Skeletal muscle satellite cell (primary cell): ENCODE data around the gene FER.
"Not testable (repeated sequence)": the region's sequence is repeated elsewhere in the genome, so short reads cannot be mapped to it uniquely, and the experiment has no call there.

Experiments used
- H3K27me3 ChIP-seq: 2 replicates; pipeline ENCODE4 v1.7.0; 2013; ENCODE audit warnings: low read length; ENCODE audit not compliant: control insufficient read depth, insufficient read depth
- H3K36me3 ChIP-seq: 2 replicates; pipeline ENCODE4 v1.7.0; 2013; ENCODE audit warnings: mild to moderate bottlenecking, control low read depth, low read length; ENCODE audit not compliant: insufficient read depth
- H3K4me1 ChIP-seq: 2 replicates; pipeline ENCODE4 v1.7.0; 2013; ENCODE audit warnings: low read length; ENCODE audit not compliant: control insufficient read depth, insufficient read depth
- H3K4me2 ChIP-seq: 2 replicates; pipeline ENCODE4 v1.7.0; 2013; ENCODE audit warnings: mild to moderate bottlenecking, low read length
- H3K4me3 ChIP-seq: 2 replicates; pipeline ENCODE4 v1.7.0; 2013; ENCODE audit warnings: low read length
- H3K9ac ChIP-seq: 2 replicates; pipeline ENCODE4 v1.7.0; 2013; ENCODE audit warnings: mild to moderate bottlenecking, low read depth, low read length, moderate library complexity
- H3K9me3 ChIP-seq: replicated peaks from 2 replicates; pipeline ENCODE4 v1.7.0; 2013; ENCODE audit warnings: mild to moderate bottlenecking, control low read depth, low read length

FER gene

DNA sequence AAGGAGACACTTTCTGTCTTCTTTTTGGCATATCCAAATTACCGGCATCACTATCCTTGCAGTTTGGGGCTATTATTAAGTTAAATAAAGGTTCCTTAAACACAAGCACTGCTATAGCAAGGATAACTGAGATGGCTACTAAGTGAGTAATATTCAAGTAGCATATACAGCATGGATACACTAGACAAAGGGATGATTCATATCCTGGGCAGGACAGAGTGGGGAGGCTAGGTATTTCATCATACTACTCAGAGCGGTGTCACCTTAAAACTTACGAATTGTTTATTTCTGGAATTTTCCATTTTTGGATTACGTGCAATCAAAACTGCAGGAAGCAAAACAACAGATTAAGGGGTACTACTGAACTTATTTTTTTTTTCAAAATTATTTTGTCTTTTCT, 54.1 kb downstream of the FER start:
- Histone ChIP-seq H3K4me2 (peak overlapping the region; percentile 70), H3K36me3 (no peaks in the 10 kb centered on the region), H3K27me3 (no peaks in the 10 kb centered on the region), H3K4me3 (peak overlapping the region; percentile 17), H3K4me1 (peaks cover 38% of the 10 kb centered on the region), H3K9ac (peak overlapping the region; percentile 40), H3K9me3 (no peaks in the 10 kb centered on the region)

DNA sequence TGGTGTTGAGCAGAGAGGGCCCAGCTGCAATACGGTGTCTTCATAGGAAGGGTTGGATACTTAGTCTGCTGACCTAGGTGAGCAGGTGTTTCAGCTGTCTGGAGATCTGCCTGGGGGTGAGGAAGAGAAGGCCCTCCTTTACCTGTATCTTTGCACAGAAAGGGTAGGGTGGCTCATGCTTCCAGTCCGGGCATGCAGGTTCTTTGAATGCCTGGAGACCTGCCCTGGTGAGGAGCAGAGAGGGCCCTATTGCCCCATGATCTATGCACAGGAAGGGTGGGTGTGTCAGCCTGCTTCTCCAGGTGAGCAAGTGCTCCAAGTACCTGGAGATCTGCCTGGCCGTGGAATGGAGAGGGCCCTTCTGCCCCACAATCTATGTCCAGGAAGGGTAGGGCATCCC, 63.0 kb downstream of the FER start:
- no peak overlapping the region for H3K9ac ChIP-seq
- H3K4me1 ChIP-seq = peaks cover 2% of the 10 kb centered on the region
- H3K27me3 ChIP-seq = no peaks in the 10 kb centered on the region
- H3K4me3 ChIP-seq = no peak overlapping the region
- H3K9me3 ChIP-seq = no peaks in the 10 kb centered on the region
- no peaks in the 10 kb centered on the region for H3K36me3 ChIP-seq
- no peak overlapping the region for H3K4me2 ChIP-seq

GRCh38 chr5:108813673-108814072, 66.0 kb downstream of the FER start:
- H3K4me3 ChIP-seq = no peak overlapping the region
- H3K27me3 ChIP-seq = no peaks in the 10 kb centered on the region
- no peak overlapping the region for H3K4me2 ChIP-seq
- peaks cover 4% of the 10 kb centered on the region for H3K4me1 ChIP-seq
- H3K36me3 ChIP-seq = no peaks in the 10 kb centered on the region
- no peak overlapping the region for H3K9ac ChIP-seq
- H3K9me3 ChIP-seq = no peaks in the 10 kb centered on the region

GRCh38 chr5:108814551-108814950, 66.9 kb downstream of the FER start:
- Histone ChIP-seq H3K4me2 (no peak overlapping the region), H3K27me3 (no peaks in the 10 kb centered on the region), H3K4me1 (peaks cover 4% of the 10 kb centered on the region), H3K9ac (no peak overlapping the region), H3K36me3 (no peaks in the 10 kb centered on the region), H3K9me3 (no peaks in the 10 kb centered on the region), H3K4me3 (no peak overlapping the region)

DNA sequence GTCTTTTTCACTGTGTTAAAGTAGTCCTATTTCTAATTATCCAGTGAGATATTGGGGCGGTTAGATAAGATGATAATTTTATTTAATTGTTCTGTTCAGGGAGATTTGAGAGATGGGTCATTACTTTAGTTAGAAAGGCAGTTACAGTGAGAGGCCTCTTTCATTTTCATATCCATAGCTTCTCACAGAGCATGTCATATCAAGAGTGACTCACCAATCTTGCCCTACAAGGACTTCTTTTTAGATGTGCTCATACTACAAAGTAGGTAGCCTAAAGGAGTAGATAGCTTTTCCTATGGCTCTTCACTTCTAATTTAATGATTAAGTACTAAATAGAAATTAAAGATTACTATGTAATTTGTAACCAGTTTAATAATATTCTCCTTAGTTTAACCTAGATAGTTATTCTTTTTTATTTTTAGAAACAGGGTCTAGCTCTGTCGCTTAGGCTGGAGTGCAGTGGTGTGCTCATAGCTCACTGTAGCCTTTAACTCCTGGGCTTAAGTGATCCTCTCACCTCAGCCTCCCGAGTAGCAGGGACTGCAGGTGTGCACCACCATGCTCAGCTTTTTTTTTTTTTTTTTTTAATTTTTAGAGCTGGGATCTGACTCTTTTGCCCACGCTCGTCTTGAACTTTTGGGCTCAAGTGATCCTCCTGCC, 71.0 kb downstream of the FER start:
- H3K9ac ChIP-seq = no peak overlapping the region
- peaks cover 2% of the 10 kb centered on the region for H3K4me1 ChIP-seq
- H3K4me2 ChIP-seq = no peak overlapping the region

DNA sequence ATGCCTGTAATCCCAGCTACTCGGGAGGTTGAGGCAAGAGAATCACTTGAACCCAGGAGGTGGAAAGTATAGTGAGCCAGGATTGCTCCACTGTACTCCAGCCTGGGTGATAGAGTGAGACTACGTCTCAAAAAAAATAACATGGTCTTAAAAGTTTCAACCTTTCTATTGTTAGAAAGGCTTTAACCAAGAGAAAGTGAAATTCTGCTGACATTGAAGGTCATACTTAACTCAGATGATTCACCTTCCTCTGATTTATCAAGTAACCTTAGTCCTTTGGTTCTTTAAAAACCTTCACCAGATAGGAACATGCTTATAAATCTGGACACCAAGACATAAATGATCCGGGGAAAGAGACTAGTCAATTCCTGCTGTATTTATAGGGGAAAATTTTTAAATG, 73.3 kb downstream of the FER start:
- Histone ChIP-seq H3K9ac (no peak overlapping the region), H3K9me3 (no peaks in the 10 kb centered on the region)

More for the DNA sequence above, 71.0 kb downstream of the FER start:
- H3K27me3 ChIP-seq = no peaks in the 10 kb centered on the region
- no peaks in the 10 kb centered on the region for H3K36me3 ChIP-seq
- no peak overlapping the region for H3K4me3 ChIP-seq
- no peaks in the 10 kb centered on the region for H3K9me3 ChIP-seq

GRCh38 chr5:108822211-108822947, 74.7 kb downstream of the FER start:
- no peak overlapping the region for H3K9ac ChIP-seq
- peaks cover 2% of the 10 kb centered on the region for H3K4me1 ChIP-seq
- H3K4me2 ChIP-seq = no peak overlapping the region
- no peaks in the 10 kb centered on the region for H3K27me3 ChIP-seq
- H3K4me3 ChIP-seq = no peak overlapping the region
- H3K9me3 ChIP-seq = no peaks in the 10 kb centered on the region
- H3K36me3 ChIP-seq = no peaks in the 10 kb centered on the region

More for the DNA sequence above, 73.3 kb downstream of the FER start:
- Histone ChIP-seq H3K36me3 (no peaks in the 10 kb centered on the region), H3K27me3 (no peaks in the 10 kb centered on the region), H3K4me1 (peaks cover 2% of the 10 kb centered on the region), H3K4me2 (no peak overlapping the region), H3K4me3 (no peak overlapping the region)

DNA sequence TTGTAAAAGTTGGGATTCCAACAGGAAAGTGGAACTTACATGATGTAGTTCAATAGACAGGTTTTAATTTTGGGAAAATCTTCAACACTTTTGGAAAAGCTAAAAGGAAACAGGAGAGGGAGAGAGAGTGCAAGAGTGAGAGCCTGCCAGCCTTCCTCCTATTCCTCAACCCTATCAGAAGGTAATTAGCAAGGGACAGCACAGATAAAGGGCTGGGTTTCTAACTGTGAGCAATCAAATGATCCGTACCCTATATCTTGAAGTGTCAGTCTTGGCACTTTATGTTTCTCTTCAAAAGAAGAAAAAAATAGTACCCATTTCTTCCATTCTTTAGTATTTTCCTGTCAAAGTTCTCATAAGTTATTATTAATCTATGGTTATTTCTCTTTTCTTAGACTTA, 79.4 kb downstream of the FER start:
- no peak overlapping the region for H3K4me3 ChIP-seq
- H3K36me3 ChIP-seq = no peaks in the 10 kb centered on the region
- H3K9me3 ChIP-seq = no peaks in the 10 kb centered on the region
- no peak overlapping the region for H3K9ac ChIP-seq
- H3K4me2 ChIP-seq = no peak overlapping the region
- no peaks in the 10 kb centered on the region for H3K4me1 ChIP-seq
- H3K27me3 ChIP-seq = no peaks in the 10 kb centered on the region

GRCh38 chr5:108830705-108831276, 83.1 kb downstream of the FER start:
- Histone ChIP-seq H3K36me3 (no peaks in the 10 kb centered on the region), H3K4me3 (no peak overlapping the region), H3K4me1 (no peaks in the 10 kb centered on the region), H3K9me3 (no peaks in the 10 kb centered on the region), H3K9ac (no peak overlapping the region), H3K27me3 (no peaks in the 10 kb centered on the region), H3K4me2 (no peak overlapping the region)

GRCh38 chr5:108836492-108836891, 88.8 kb downstream of the FER start:
- Histone ChIP-seq H3K9ac (no peak overlapping the region), H3K36me3 (no peaks in the 10 kb centered on the region), H3K4me1 (no peaks in the 10 kb centered on the region), H3K9me3 (no peaks in the 10 kb centered on the region), H3K27me3 (no peaks in the 10 kb centered on the region), H3K4me2 (no peak overlapping the region), H3K4me3 (no peak overlapping the region)

DNA sequence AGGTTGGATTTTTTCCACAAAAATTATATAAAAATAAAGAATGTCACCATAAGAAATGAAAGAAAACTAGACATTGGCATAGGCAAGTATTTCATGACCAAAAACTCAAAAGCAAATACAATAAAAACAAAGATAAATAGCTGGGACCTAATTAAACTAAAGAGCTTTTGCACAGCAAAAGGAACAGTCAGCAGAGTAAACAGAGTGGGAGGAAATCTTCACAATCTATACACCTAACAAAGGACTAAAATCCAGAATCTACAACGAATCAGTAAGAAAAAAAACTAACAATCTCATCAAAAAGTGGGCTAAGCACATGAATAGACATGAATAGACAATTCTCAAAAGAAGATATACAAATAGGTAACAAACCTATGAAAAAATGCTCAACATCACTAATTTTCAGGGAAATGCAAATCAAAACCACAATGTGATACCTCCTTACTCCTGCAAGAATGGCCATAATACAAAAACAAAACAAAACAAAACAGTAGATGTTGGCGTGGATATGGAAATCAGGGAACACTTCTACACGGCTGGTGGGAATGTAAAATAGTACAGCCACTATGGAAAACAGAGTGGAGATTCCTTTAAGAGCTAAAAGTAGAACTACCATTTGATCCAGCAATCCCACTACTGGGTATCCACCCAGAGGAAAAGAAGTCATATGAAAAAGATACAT, 94.7 kb downstream of the FER start:
- H3K9ac ChIP-seq, H3K4me3 ChIP-seq, H3K4me1 ChIP-seq, H3K36me3 ChIP-seq, H3K9me3 ChIP-seq, H3K27me3 ChIP-seq, H3K4me2 ChIP-seq: not testable (repeated sequence)
